ENCODE measurements around the gene LRRC9.

DNA sequence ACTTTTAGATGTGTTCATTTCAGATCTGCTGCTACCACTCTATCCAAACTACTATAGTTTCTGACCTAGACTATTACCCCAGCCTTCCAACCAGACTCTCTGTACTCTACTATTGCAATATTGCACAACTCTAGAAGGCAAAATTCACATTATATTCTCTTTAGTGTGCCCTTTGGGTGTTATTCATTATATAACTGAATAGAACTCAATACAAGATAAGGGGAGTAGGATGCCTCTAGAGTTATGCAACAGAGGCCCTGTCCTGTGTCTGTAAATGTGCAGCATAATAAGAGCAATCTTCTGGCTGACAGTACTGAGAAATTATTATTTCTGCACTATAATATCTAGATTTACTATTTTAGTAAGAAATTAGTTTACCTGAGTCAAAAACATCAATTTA is 63.1 kb downstream of the LRRC9 start:
- TF ChIP-seq POLR2A (IDR thresholded peaks at IDR 0.05) (no peak), POLR2AphosphoS5 (IDR thresholded peaks at IDR 0.05) (no peak)
- TF ChIP-seq, protein P1, sequence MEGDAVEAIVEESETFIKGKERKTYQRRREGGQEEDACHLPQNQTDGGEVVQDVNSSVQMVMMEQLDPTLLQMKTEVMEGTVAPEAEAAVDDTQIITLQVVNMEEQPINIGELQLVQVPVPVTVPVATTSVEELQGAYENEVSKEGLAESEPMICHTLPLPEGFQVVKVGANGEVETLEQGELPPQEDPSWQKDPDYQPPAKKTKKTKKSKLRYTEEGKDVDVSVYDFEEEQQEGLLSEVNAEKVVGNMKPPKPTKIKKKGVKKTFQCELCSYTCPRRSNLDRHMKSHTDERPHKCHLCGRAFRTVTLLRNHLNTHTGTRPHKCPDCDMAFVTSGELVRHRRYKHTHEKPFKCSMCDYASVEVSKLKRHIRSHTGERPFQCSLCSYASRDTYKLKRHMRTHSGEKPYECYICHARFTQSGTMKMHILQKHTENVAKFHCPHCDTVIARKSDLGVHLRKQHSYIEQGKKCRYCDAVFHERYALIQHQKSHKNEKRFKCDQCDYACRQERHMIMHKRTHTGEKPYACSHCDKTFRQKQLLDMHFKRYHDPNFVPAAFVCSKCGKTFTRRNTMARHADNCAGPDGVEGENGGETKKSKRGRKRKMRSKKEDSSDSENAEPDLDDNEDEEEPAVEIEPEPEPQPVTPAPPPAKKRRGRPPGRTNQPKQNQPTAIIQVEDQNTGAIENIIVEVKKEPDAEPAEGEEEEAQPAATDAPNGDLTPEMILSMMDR (IDR thresholded peaks at IDR 0.05 in 8 of 11, conservative IDR thresholded peaks at IDR 0.05 in 3 of 11): no peak
